Neural progenitor cell (in vitro differentiated cells): ENCODE measurements around the gene PHF1.

Experiments used
- CTCF ChIP-seq: fragments of 200-600 bp; sonication (generic); IDR thresholded peaks from 2 replicates; pipeline ENCODE4 v1.5.1; 2017; ENCODE audit warnings: antibody characterized with exemption, mild to moderate bottlenecking
- EZH2 ChIP-seq: fragments of 200-600 bp; sonication (generic); IDR thresholded peaks from 2 replicates; pipeline ENCODE4 v1.6.1; 2017; ENCODE audit warnings: antibody characterized with exemption, mild to moderate bottlenecking, moderate library complexity
- EZH2phosphoT487 ChIP-seq: fragments of 200-600 bp; sonication (generic); IDR thresholded peaks from 2 replicates; pipeline ENCODE4 v1.6.1; 2017; ENCODE audit warnings: antibody characterized with exemption

GRCh38 chr6:33452496-33452895 is 41.7 kb downstream of the PHF1 start:
- TF ChIP-seq CTCF (no peak), EZH2phosphoT487 (no peak), EZH2 (no peak)
